ENCODE results near the gene USP10. TPM values are rescaled to one million over a fixed set of nuclear protein-coding genes. Genes with fewer than 3 reads are reported as not detected.

The USP10 gene
- polyA plus RNA-seq, 2 of the 4 experiments (the other 2 are of a cell fraction) = 61.5 to 93.5 TPM

DNA sequence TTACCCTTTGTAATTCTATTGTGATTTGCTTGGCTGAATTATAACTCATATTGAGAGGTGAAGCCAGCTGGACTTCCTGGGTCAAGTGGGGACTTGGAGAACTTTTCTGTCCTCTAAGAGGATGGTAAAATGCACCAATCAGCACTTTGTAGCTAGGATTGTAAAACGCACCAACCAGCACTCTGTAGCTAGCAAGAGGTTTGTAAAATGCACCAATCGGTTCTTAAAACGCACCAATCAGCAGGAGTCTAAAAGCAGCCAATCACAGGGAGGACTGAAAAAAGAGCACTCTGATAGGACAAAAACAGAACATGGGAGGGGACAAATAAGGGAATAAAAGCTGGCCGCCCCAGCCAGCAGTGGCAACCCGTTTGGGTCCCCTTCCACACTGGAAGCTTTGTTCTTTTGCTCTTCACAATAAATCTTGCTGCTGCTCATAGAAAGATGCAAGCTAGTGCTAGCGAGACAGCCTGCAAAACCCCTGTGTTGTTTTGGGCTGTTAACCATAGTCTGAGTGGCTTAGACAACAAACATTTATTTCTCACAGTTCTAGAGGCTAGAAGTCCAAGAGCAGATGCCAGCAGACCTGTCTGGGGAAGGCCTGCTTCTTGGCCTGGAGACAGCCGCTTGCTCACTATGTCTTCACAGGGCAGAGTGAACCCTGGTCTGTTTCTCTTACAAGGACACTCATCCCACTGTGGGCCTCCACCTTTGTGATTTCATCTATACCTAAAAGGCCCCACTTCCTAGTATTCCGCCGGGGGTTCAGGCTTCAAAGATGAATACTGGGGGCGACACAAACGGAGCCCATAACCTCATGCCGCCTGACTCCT is 81.0 kb downstream of the USP10 start (continued):
- TF ChIP-seq POLR2A (IDR thresholded peaks at IDR 0.05; ENCODE audit: low read length) = no peak
- TF ChIP-seq EP300 (IDR thresholded peaks at IDR 0.05) = no peak
- TF ChIP-seq, protein P1, sequence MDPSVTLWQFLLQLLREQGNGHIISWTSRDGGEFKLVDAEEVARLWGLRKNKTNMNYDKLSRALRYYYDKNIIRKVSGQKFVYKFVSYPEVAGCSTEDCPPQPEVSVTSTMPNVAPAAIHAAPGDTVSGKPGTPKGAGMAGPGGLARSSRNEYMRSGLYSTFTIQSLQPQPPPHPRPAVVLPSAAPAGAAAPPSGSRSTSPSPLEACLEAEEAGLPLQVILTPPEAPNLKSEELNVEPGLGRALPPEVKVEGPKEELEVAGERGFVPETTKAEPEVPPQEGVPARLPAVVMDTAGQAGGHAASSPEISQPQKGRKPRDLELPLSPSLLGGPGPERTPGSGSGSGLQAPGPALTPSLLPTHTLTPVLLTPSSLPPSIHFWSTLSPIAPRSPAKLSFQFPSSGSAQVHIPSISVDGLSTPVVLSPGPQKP (IDR thresholded peaks at IDR 0.05; ENCODE audit: low read depth, low read length) = no peak
- TF ChIP-seq SREBF2 (IDR thresholded peaks at IDR 0.05) = no peak
- TF ChIP-seq ZC3H11A (IDR thresholded peaks at IDR 0.05) = no peak
- TF ChIP-seq CBX2 (IDR thresholded peaks at IDR 0.05; ENCODE audit: borderline replicate concordance, low read depth) = no peak
- TF ChIP-seq CEBPB (IDR thresholded peaks at IDR 0.05) = no peak

DNA sequence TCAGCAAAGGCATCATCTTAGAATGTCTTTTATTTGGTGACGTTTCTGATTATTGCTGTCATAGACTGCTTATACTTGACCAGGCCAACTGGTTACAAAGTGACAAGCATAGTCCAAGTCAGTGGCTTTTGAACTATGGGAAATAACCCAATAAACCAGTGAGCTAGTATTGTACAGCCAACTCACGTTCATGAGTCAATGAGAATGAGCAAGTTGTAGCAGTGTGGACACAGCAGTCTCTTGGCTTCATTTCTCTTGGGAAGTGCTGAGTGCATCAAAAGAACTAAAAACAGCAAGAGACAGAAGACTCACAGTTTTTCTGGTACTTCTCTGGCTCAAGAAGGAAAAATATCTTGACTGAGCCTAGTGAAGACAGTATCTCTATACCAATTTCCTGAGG is 83.0 kb downstream of the USP10 start:
- ChIA-PET CTCF (no interaction called here), POLR2A (no interaction called here)
- ATAC-seq (no peak), FAIRE-seq (no peak), DNase-seq (ENCODE audit: low read depth in 1 of 2, low spot score in 1 of 2) (no peak)
- Histone ChIP-seq H3K27ac (no peak overlapping the region), H3K4me3 (no peak overlapping the region), H3K4me1 (no peaks in the 10 kb centered on the region), H3K9me3 (no peaks in the 10 kb centered on the region), H3K4me2 (no peak overlapping the region)
- TF ChIP-seq NFE2L2 (conservative IDR thresholded peaks at IDR 0.05; ENCODE audit: low read length) (no peak), HOXB5 (CRISPR knock-in tag; IDR thresholded peaks at IDR 0.05) (no peak), MYC (IDR thresholded peaks at IDR 0.05; ENCODE audit: borderline replicate concordance, low read length) (no peak), EHF (CRISPR knock-in tag; IDR thresholded peaks at IDR 0.05) (no peak), ESRRA (IDR thresholded peaks at IDR 0.05; ENCODE audit: borderline replicate concordance, low read length) (no peak), HEYL (CRISPR knock-in tag; IDR thresholded peaks at IDR 0.05) (no peak), SMC3 (IDR thresholded peaks at IDR 0.05) (no peak), JUNB (IDR thresholded peaks at IDR 0.05) (no peak), PHF8 (IDR thresholded peaks at IDR 0.05; ENCODE audit: borderline replicate concordance, low read depth) (no peak), BHLHE40 (IDR thresholded peaks at IDR 0.05; ENCODE audit: low read depth, low read length) (no peak), HOXB13 (CRISPR knock-in tag; IDR thresholded peaks at IDR 0.05; ENCODE audit: low read depth) (no peak), EHMT2 (IDR thresholded peaks at IDR 0.05; ENCODE audit: low read depth) (no peak), RCOR1 (IDR thresholded peaks at IDR 0.05; ENCODE audit: low read depth, low read length) (no peak), JUN (IDR thresholded peaks at IDR 0.05) (no peak), RARB (CRISPR knock-in tag; IDR thresholded peaks at IDR 0.05) (no peak), CHD4 (IDR thresholded peaks at IDR 0.05; ENCODE audit: borderline replicate concordance) (no peak), GATA3 (IDR thresholded peaks at IDR 0.05; ENCODE audit: borderline replicate concordance) (no peak)
- TF ChIP-seq, protein P2, sequence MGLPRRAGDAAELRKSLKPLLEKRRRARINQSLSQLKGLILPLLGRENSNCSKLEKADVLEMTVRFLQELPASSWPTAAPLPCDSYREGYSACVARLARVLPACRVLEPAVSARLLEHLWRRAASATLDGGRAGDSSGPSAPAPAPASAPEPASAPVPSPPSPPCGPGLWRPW (IDR thresholded peaks at IDR 0.05) = no peak
- TF ChIP-seq, protein P3, sequence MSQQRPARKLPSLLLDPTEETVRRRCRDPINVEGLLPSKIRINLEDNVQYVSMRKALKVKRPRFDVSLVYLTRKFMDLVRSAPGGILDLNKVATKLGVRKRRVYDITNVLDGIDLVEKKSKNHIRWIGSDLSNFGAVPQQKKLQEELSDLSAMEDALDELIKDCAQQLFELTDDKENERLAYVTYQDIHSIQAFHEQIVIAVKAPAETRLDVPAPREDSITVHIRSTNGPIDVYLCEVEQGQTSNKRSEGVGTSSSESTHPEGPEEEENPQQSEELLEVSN (IDR thresholded peaks at IDR 0.05; ENCODE audit: borderline replicate concordance, low read depth) = no peak
- 95% methylated on average over 2 of the region's 2 CpGs for WGBS (ENCODE audit: missing lambda C conversion rate)

All from A549 (cell line).